ENCODE data around the gene GREB1L.

GREB1L gene

GRCh38 chr18:21215490-21215889 lies 26.5 kb upstream of the GREB1L start:
- DNase-seq (ENCODE audit: insufficient read length, low spot score) (no peak), FAIRE-seq (no peak)
- no peak for TF ChIP-seq TAF1 (IDR thresholded peaks at IDR 0.05; ENCODE audit: low read depth, low read length)
- no peak for TF ChIP-seq POLR2A (IDR thresholded peaks at IDR 0.05; ENCODE audit: low read depth, low read length)
- TF ChIP-seq SPI1 (IDR thresholded peaks at IDR 0.05; ENCODE audit: low read depth, low read length): no peak
- no peak for TF ChIP-seq PAX5 (IDR thresholded peaks at IDR 0.05; ENCODE audit: insufficient read depth, low read length, severe bottlenecking)
- TF ChIP-seq POU2F2 (IDR thresholded peaks at IDR 0.05; ENCODE audit: low read depth, low read length): no peak
- no peak for TF ChIP-seq POLR2AphosphoS5 (IDR thresholded peaks at IDR 0.05; ENCODE audit: low read depth, low read length)

- DNase-seq (ENCODE audit: insufficient read length, low spot score): no peak
- FAIRE-seq: no peak
- TF ChIP-seq POU2F2 (IDR thresholded peaks at IDR 0.05; ENCODE audit: low read depth, low read length) (no peak), POLR2A (IDR thresholded peaks at IDR 0.05; ENCODE audit: low read depth, low read length) (no peak), PAX5 (IDR thresholded peaks at IDR 0.05; ENCODE audit: insufficient read depth, low read length, severe bottlenecking) (no peak), SPI1 (IDR thresholded peaks at IDR 0.05; ENCODE audit: low read depth, low read length) (no peak), TAF1 (IDR thresholded peaks at IDR 0.05; ENCODE audit: low read depth, low read length) (no peak), POLR2AphosphoS5 (IDR thresholded peaks at IDR 0.05; ENCODE audit: low read depth, low read length) (no peak)
Observed at GRCh38 chr18:21218862-21219261, 23.2 kb upstream of the GREB1L start.

DNA sequence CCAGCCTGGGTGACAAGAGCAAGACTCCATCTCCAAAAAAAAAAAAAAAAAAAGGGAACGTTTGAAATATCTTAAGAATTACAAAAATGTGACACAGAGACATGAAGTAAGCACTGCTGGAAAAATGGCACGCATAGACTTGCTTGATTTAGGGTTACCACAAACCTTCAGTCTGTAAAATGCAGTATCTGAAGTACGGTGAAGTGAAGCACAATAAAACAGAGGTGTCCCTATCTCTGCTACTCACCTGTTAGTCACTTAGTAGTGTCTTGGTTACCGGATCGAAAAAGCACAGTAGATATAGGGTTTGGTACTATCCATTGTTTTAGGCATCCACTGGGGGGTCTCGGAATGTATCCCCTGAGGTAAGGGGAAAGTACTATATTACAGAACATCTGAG lies 11.6 kb upstream of the GREB1L start:
- FAIRE-seq (no peak), DNase-seq (ENCODE audit: insufficient read length, low spot score) (no peak)
- no peak for TF ChIP-seq PAX5 (IDR thresholded peaks at IDR 0.05; ENCODE audit: insufficient read depth, low read length, severe bottlenecking)

- no peak for TF ChIP-seq POLR2A (IDR thresholded peaks at IDR 0.05; ENCODE audit: low read depth, low read length)
- no peak for TF ChIP-seq PAX5 (IDR thresholded peaks at IDR 0.05; ENCODE audit: insufficient read depth, low read length, severe bottlenecking)
- TF ChIP-seq TAF1 (IDR thresholded peaks at IDR 0.05; ENCODE audit: low read depth, low read length): no peak
- no peak for TF ChIP-seq POLR2AphosphoS5 (IDR thresholded peaks at IDR 0.05; ENCODE audit: low read depth, low read length)
- TF ChIP-seq SPI1 (IDR thresholded peaks at IDR 0.05; ENCODE audit: low read depth, low read length): no peak
- TF ChIP-seq POU2F2 (IDR thresholded peaks at IDR 0.05; ENCODE audit: low read depth, low read length): no peak
- peak; percentile 9 for DNase-seq (ENCODE audit: insufficient read length, low spot score)
- no peak for FAIRE-seq
Observed at GRCh38 chr18:21241301-21242048, 557 bp upstream of the GREB1L start.

GRCh38 chr18:21242780-21243401 lies 859 bp downstream of the GREB1L start:
- no peak for DNase-seq (ENCODE audit: insufficient read length, low spot score)
- TF ChIP-seq POLR2A (IDR thresholded peaks at IDR 0.05; ENCODE audit: low read depth, low read length) (no peak), POLR2AphosphoS5 (IDR thresholded peaks at IDR 0.05; ENCODE audit: low read depth, low read length) (no peak), SPI1 (IDR thresholded peaks at IDR 0.05; ENCODE audit: low read depth, low read length) (no peak), TAF1 (IDR thresholded peaks at IDR 0.05; ENCODE audit: low read depth, low read length) (no peak), POU2F2 (IDR thresholded peaks at IDR 0.05; ENCODE audit: low read depth, low read length) (no peak), PAX5 (IDR thresholded peaks at IDR 0.05; ENCODE audit: insufficient read depth, low read length, severe bottlenecking) (no peak)
- no peak for FAIRE-seq

DNA sequence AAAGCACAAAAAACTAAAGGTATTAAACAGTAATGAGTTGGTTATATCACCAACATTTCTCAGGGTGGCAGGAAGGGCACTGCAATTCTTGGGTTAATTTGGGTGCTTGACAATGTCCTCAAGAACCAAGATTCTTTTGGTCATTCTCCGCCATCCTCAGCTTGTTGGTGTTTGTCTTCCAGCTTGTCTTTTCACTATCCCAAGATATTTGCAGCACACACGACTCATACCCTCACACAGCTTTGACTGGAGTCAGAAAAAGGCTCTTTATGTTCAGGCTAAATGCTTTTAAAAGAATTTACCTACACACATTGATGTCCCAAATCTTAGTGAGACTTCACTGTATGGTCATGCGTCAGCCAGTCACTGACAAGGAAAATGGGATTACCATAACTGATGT lies 12.5 kb downstream of the GREB1L start:
- FAIRE-seq (no peak), DNase-seq (ENCODE audit: insufficient read length, low spot score) (no peak)
- TF ChIP-seq SPI1 (IDR thresholded peaks at IDR 0.05; ENCODE audit: low read depth, low read length) (no peak), POLR2A (IDR thresholded peaks at IDR 0.05; ENCODE audit: low read depth, low read length) (no peak), POU2F2 (IDR thresholded peaks at IDR 0.05; ENCODE audit: low read depth, low read length) (no peak), TAF1 (IDR thresholded peaks at IDR 0.05; ENCODE audit: low read depth, low read length) (no peak), PAX5 (IDR thresholded peaks at IDR 0.05; ENCODE audit: insufficient read depth, low read length, severe bottlenecking) (no peak), POLR2AphosphoS5 (IDR thresholded peaks at IDR 0.05; ENCODE audit: low read depth, low read length) (no peak)

GRCh38 chr18:21255211-21255610 lies 13.2 kb downstream of the GREB1L start:
- no peak for FAIRE-seq
- TF ChIP-seq TAF1 (IDR thresholded peaks at IDR 0.05; ENCODE audit: low read depth, low read length) (no peak), POLR2A (IDR thresholded peaks at IDR 0.05; ENCODE audit: low read depth, low read length) (no peak), POU2F2 (IDR thresholded peaks at IDR 0.05; ENCODE audit: low read depth, low read length) (no peak), SPI1 (IDR thresholded peaks at IDR 0.05; ENCODE audit: low read depth, low read length) (no peak), POLR2AphosphoS5 (IDR thresholded peaks at IDR 0.05; ENCODE audit: low read depth, low read length) (no peak), PAX5 (IDR thresholded peaks at IDR 0.05; ENCODE audit: insufficient read depth, low read length, severe bottlenecking) (no peak)

DNA sequence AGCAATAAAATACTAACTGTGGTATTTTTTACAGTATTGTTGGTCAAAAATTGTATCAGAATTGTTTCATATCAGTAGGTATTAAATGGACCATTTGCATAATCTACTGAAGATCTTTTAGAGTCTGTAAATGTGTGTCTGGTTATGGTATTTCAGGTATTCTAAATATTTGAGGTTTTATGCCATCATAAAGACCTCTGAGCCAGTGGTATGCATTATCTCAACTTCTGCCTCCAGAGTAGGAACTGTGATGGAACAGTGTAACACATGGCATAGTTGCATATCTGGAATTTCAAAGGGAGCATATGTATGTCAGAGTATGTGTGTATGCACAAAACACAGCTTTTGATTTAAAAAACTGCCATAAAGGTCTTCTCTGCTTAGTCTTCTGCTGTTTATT lies 15.4 kb downstream of the GREB1L start:
- DNase-seq (ENCODE audit: insufficient read length, low spot score): no peak
- FAIRE-seq: no peak
- TF ChIP-seq POLR2A (IDR thresholded peaks at IDR 0.05; ENCODE audit: low read depth, low read length): no peak
- no peak for TF ChIP-seq PAX5 (IDR thresholded peaks at IDR 0.05; ENCODE audit: insufficient read depth, low read length, severe bottlenecking)
- no peak for TF ChIP-seq POU2F2 (IDR thresholded peaks at IDR 0.05; ENCODE audit: low read depth, low read length)

More at GRCh38 chr18:21255211-21255610, 13.2 kb downstream of the GREB1L start:
- DNase-seq (ENCODE audit: insufficient read length, low spot score): no peak

GRCh38 chr18:21260621-21261020 lies 18.6 kb downstream of the GREB1L start:
- no peak for TF ChIP-seq POU2F2 (IDR thresholded peaks at IDR 0.05; ENCODE audit: low read depth, low read length)
- no peak for TF ChIP-seq PAX5 (IDR thresholded peaks at IDR 0.05; ENCODE audit: insufficient read depth, low read length, severe bottlenecking)
- TF ChIP-seq SPI1 (IDR thresholded peaks at IDR 0.05; ENCODE audit: low read depth, low read length): no peak
- no peak for TF ChIP-seq POLR2AphosphoS5 (IDR thresholded peaks at IDR 0.05; ENCODE audit: low read depth, low read length)
- no peak for TF ChIP-seq POLR2A (IDR thresholded peaks at IDR 0.05; ENCODE audit: low read depth, low read length)
- TF ChIP-seq TAF1 (IDR thresholded peaks at IDR 0.05; ENCODE audit: low read depth, low read length): no peak
- no peak for DNase-seq (ENCODE audit: insufficient read length, low spot score)
- no peak for FAIRE-seq

DNA sequence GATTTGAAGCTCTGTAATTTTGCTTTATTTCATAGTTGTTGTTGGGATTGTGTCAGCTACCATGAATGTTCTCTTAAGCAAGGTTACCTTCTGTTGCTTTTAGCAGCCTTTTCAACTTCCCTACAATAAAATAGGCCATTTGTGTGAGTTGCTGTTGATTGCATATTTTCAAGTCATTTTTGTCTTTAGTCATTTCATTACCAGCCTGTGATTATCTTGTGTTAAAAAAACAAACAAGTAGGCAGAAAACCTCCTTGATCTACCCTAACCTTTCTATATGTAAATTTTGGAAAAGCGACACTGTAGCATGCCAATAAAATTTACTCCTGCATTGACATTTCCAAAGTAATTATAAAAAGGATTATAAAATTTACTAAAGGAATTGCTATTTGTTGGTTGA lies 19.3 kb downstream of the GREB1L start:
- FAIRE-seq (no peak), DNase-seq (ENCODE audit: insufficient read length, low spot score) (no peak)
- TF ChIP-seq PAX5 (IDR thresholded peaks at IDR 0.05; ENCODE audit: insufficient read depth, low read length, severe bottlenecking) (no peak), POLR2A (IDR thresholded peaks at IDR 0.05; ENCODE audit: low read depth, low read length) (no peak), POLR2AphosphoS5 (IDR thresholded peaks at IDR 0.05; ENCODE audit: low read depth, low read length) (no peak), SPI1 (IDR thresholded peaks at IDR 0.05; ENCODE audit: low read depth, low read length) (no peak), POU2F2 (IDR thresholded peaks at IDR 0.05; ENCODE audit: low read depth, low read length) (no peak)
